ENCODE measurements around the gene MARCHF9.

The MARCHF9 gene

DNA sequence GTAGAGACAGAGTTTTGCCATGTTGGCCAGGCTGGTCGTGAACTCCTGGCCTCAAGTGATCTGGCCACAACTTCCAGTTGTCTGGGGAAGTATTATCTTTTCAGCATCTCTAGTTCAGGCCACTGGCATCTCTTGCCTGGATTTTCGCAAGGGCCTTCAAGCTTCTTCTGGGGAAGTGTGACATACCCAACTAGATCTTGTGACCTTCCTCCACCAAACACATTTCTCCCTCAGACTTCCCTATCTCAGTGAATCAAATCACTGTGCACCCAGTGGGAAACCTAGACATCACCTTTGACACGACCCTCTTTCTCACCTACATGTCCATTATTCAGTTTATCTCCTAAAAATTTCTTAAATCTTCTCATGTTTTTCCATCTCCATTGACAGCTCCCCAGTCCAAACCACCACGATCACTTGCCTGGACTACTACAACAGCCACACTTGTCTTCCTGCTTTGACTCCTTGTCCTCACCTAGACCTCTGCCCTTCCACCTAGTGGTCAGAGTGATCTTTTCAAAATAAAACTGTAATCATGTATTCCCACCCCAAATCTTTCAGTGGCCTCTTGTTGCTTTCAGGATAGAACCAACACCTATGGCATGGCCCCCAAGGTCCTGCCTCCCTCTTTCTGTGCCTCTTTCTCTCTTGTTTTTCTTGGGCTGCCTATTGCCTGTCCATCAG, 20.8 kb downstream of the MARCHF9 start:
- TF ChIP-seq Cebpa-rat (IDR thresholded peaks at IDR 0.05): no peak
- no peak overlapping the region for H3K4me2 ChIP-seq

DNA sequence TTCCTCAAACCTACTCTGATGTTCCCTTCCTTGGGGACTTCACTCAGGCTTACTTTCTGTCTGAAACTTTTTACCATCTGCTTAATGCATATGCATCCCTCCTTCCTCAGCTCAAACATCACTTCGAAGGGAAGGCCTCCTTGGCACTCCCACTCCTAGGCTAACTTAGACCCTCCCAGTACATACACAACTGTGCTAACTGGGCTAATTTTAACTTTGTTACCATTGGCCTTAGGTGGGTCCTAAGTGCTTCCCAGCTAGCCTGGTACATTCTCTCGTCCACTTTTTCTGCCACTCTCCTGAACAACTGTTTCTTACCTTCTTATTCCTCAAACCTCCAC, 21.3 kb downstream of the MARCHF9 start:
- no peaks in the 10 kb centered on the region for H3K9me3 ChIP-seq
- no peak overlapping the region for H3K9ac ChIP-seq
- H3K27ac ChIP-seq: no peak overlapping the region
- H3K4me2 ChIP-seq: no peak overlapping the region
- TF ChIP-seq Cebpa-rat (IDR thresholded peaks at IDR 0.05): no peak
- peaks cover 19% of the 10 kb centered on the region for H3K36me3 ChIP-seq
- no peaks in the 10 kb centered on the region for H3K27me3 ChIP-seq
- no peaks in the 10 kb centered on the region for H4K20me1 ChIP-seq
- no peak overlapping the region for H3K4me3 ChIP-seq
- H3K4me1 ChIP-seq: peaks cover 28% of the 10 kb centered on the region

More for the DNA sequence above, 20.8 kb downstream of the MARCHF9 start:
- H4K20me1 ChIP-seq: no peaks in the 10 kb centered on the region
- H3K4me3 ChIP-seq: no peak overlapping the region
- H3K27me3 ChIP-seq: no peaks in the 10 kb centered on the region
- no peaks in the 10 kb centered on the region for H3K9me3 ChIP-seq
- no peak overlapping the region for H3K27ac ChIP-seq
- H3K36me3 ChIP-seq: peaks cover 21% of the 10 kb centered on the region
- peaks cover 28% of the 10 kb centered on the region for H3K4me1 ChIP-seq
- no peak overlapping the region for H3K9ac ChIP-seq

- no peak overlapping the region for H3K4me3 ChIP-seq
- no peak for TF ChIP-seq Cebpa-rat (IDR thresholded peaks at IDR 0.05)
- H3K4me2 ChIP-seq: no peak overlapping the region
- H3K4me1 ChIP-seq: peaks cover 37% of the 10 kb centered on the region
- H3K36me3 ChIP-seq: peaks cover 19% of the 10 kb centered on the region
- H3K27ac ChIP-seq: no peak overlapping the region
- H4K20me1 ChIP-seq: no peaks in the 10 kb centered on the region
- no peak overlapping the region for H3K9ac ChIP-seq
- no peaks in the 10 kb centered on the region for H3K9me3 ChIP-seq
- H3K27me3 ChIP-seq: no peaks in the 10 kb centered on the region
These were observed 22.5 kb downstream of the MARCHF9 start for GRCh38 chr12:57777367-57777766.

GRCh38 chr12:57777911-57778310, 23.0 kb downstream of the MARCHF9 start:
- no peak overlapping the region for H3K4me3 ChIP-seq
- no peak for TF ChIP-seq Cebpa-rat (IDR thresholded peaks at IDR 0.05)
- H3K27ac ChIP-seq: no peak overlapping the region
- H3K9me3 ChIP-seq: no peaks in the 10 kb centered on the region
- H3K4me1 ChIP-seq: peaks cover 34% of the 10 kb centered on the region
- no peaks in the 10 kb centered on the region for H3K27me3 ChIP-seq
- H3K4me2 ChIP-seq: no peak overlapping the region
- peaks cover 2% of the 10 kb centered on the region; the same call in 1 of the 2 replicates for H4K20me1 ChIP-seq
- H3K9ac ChIP-seq: no peak overlapping the region
- peaks cover 19% of the 10 kb centered on the region for H3K36me3 ChIP-seq

- Histone ChIP-seq H3K27ac (no peak overlapping the region), H3K27me3 (no peaks in the 10 kb centered on the region), H4K20me1 (peaks cover 14% of the 10 kb centered on the region; the same call in 1 of the 2 replicates), H3K9me3 (no peaks in the 10 kb centered on the region), H3K4me1 (peaks cover 35% of the 10 kb centered on the region), H3K36me3 (peaks cover 29% of the 10 kb centered on the region), H3K9ac (no peak overlapping the region), H3K4me3 (no peak overlapping the region), H3K4me2 (no peak overlapping the region)
- no peak for TF ChIP-seq Cebpa-rat (IDR thresholded peaks at IDR 0.05)
These were observed 24.8 kb downstream of the MARCHF9 start for GRCh38 chr12:57779736-57780135.

DNA sequence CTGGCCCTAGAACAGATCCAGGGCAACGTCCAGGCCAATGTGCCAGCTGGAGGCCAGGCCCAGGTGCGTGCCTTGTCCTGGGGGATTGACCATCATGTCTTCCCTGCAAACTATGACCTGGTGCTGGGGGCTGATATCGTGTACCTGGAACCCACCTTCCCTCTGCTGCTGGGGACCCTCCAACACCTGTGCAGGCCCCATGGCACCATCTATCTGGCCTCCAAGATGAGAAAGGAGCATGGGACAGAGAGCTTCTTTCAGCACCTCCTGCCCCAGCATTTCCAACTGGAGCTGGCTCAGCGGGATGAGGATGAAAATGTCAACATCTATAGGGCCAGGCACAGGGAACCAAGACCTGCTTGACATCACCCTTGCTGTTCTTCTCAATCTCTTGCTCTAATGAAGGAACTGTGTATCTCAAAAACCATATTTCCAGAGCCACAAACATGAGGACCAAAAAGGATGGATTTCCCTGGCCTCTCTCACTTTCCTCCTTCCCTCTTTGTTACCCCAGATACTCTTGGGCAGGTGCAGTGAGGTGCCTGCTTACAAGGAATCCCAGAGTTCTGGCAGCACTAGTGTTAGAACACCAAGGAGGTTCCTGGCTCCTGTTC, 25.5 kb downstream of the MARCHF9 start:
- TF ChIP-seq Cebpa-rat (IDR thresholded peaks at IDR 0.05): no peak
- Histone ChIP-seq H3K9me3 (no peaks in the 10 kb centered on the region), H3K27me3 (no peaks in the 10 kb centered on the region), H3K9ac (no peak overlapping the region), H3K4me3 (no peak overlapping the region), H3K4me2 (peak overlapping the region; percentile 67), H4K20me1 (peaks cover 14% of the 10 kb centered on the region), H3K27ac (no peak overlapping the region), H3K36me3 (peaks cover 35% of the 10 kb centered on the region), H3K4me1 (peaks cover 35% of the 10 kb centered on the region)

DNA sequence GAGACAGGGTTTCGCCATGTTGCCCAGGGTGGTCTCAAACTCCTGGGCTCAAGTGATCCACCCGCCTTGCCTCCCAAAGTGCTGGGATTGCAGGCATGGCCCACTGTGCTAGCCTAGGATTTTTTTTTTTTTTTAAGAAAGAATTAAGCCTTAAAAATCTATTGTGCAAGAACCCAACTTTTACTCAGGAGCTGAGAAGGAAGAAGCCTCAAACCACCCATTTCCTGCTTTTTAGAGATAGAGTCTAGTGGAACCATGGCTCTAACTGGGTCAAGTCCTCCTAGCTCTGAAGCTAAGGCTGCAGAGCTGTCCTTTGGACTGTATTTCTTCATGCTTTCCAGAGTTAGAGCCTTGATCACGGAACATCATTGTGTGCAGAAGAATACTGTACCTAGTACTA, 26.3 kb downstream of the MARCHF9 start:
- H3K4me2 ChIP-seq: peak overlapping the region; percentile 67

GRCh38 chr12:57781801-57782200, 26.9 kb downstream of the MARCHF9 start:
- Histone ChIP-seq H3K36me3 (peaks cover 49% of the 10 kb centered on the region), H3K4me2 (peak overlapping the region; percentile 67), H3K27me3 (no peaks in the 10 kb centered on the region), H4K20me1 (peaks cover 26% of the 10 kb centered on the region), H3K27ac (peak overlapping the region; percentile 35; the same call in 1 of the 2 replicates), H3K4me3 (no peak overlapping the region), H3K9ac (0 out of 2 replicates have a peak overlapping the region, but pooled peaks have one; percentile 9), H3K9me3 (no peaks in the 10 kb centered on the region), H3K4me1 (peaks cover 35% of the 10 kb centered on the region)
- TF ChIP-seq Cebpa-rat (IDR thresholded peaks at IDR 0.05): no peak

More for the DNA sequence above, 26.3 kb downstream of the MARCHF9 start:
- Histone ChIP-seq H3K36me3 (peaks cover 43% of the 10 kb centered on the region), H3K9ac (0 out of 2 replicates have a peak overlapping the region, but pooled peaks have one; percentile 9), H3K27me3 (no peaks in the 10 kb centered on the region), H4K20me1 (peaks cover 23% of the 10 kb centered on the region), H3K4me1 (peaks cover 35% of the 10 kb centered on the region), H3K4me3 (no peak overlapping the region), H3K9me3 (no peaks in the 10 kb centered on the region), H3K27ac (peak overlapping the region; percentile 35; the same call in 1 of the 2 replicates)
- TF ChIP-seq Cebpa-rat (IDR thresholded peaks at IDR 0.05): peak; percentile 53; the same call in 1 of the 2 replicates

DNA sequence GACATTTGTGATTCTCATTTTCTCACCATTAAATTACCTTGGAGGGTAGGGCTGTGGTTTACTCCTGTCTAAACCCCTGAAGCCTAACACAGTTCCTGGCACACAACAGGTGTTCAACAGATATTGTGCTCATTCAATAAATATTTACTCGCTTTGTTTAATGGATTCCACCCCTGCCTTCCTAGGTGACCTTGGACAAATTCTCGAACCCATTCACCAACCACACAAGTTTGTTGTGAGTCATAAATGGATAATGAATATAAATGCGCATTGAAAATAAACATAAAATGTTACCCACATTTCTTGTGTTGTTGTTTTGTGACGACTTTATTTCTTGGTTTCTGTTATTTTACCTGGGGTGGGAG, 27.3 kb downstream of the MARCHF9 start:
- Histone ChIP-seq H3K27ac (0 out of 2 replicates have a peak overlapping the region, but pooled peaks have one; percentile 35), H3K4me1 (peaks cover 35% of the 10 kb centered on the region), H3K9ac (no peak overlapping the region), H3K4me2 (peak overlapping the region; percentile 67), H3K9me3 (no peaks in the 10 kb centered on the region), H3K27me3 (no peaks in the 10 kb centered on the region), H3K4me3 (peak overlapping the region; percentile 92), H4K20me1 (peaks cover 30% of the 10 kb centered on the region), H3K36me3 (peaks cover 53% of the 10 kb centered on the region)
- no peak for TF ChIP-seq Cebpa-rat (IDR thresholded peaks at IDR 0.05)
